GM23248 (cell line): ENCODE results near the gene C20orf144. TPM values are rescaled to one million over a fixed set of nuclear protein-coding genes. Genes with fewer than 3 reads are reported as not detected.

Source experiments
- DNase-seq: peaks from one replicate; pipeline ENCODE4 v3.0.0-alpha.2; 2015
- H2AFZ ChIP-seq: fragments of 200-600 bp; sonication (generic); 2 replicates; pipeline ENCODE4 v1.6.1; 2016; ENCODE audit warnings: antibody characterized with exemption
- H3F3A ChIP-seq: fragments of 200-600 bp; sonication (generic); 2 replicates; pipeline ENCODE4 v1.6.1; 2016; ENCODE audit warnings: mild to moderate bottlenecking, antibody characterized with exemption, mixed run types; ENCODE audit not compliant: insufficient read depth
- H3K27ac ChIP-seq: fragments of 200-600 bp; sonication (generic); 2 replicates; pipeline ENCODE4 v1.5.1; 2016; ENCODE audit warnings: mild to moderate bottlenecking
- H3K27me3 ChIP-seq: fragments of 200-600 bp; sonication (generic); replicated peaks from 2 replicates; pipeline ENCODE4 v1.6.1; 2016; ENCODE audit warnings: mild to moderate bottlenecking; ENCODE audit not compliant: insufficient read depth
- H3K36me3 ChIP-seq: fragments of 200-600 bp; sonication (generic); 2 replicates; pipeline ENCODE4 v1.6.1; 2016; ENCODE audit warnings: low read depth, mild to moderate bottlenecking
- H3K4me1 ChIP-seq: fragments of 200-600 bp; sonication (generic); 2 replicates; pipeline ENCODE4 v1.6.1; 2016; ENCODE audit warnings: mild to moderate bottlenecking; ENCODE audit not compliant: insufficient read depth
- H3K4me2 ChIP-seq: fragments of 200-600 bp; sonication (generic); one replicate; pipeline ENCODE4 v1.6.1; 2016; ENCODE audit warnings: mild to moderate bottlenecking; ENCODE audit not compliant: unreplicated experiment
- H3K4me3 ChIP-seq: fragments of 200-600 bp; sonication (generic); 2 replicates; pipeline ENCODE4 v1.5.1; 2016; ENCODE audit warnings: mild to moderate bottlenecking
- H3K79me2 ChIP-seq: fragments of 200-600 bp; sonication (generic); 2 replicates; pipeline ENCODE4 v1.6.1; 2016; ENCODE audit warnings: mild to moderate bottlenecking; ENCODE audit not compliant: insufficient read depth
- H3K9ac ChIP-seq: fragments of 200-600 bp; sonication (generic); 2 replicates; pipeline ENCODE4 v1.6.1; 2016; ENCODE audit warnings: mild to moderate bottlenecking
- H3K9me2 ChIP-seq: fragments of 200-600 bp; sonication (generic); 2 replicates; pipeline ENCODE4 v1.6.1; 2016; ENCODE audit warnings: mixed run types, mild to moderate bottlenecking, moderate library complexity; ENCODE audit not compliant: insufficient read depth
- H3K9me3 ChIP-seq: fragments of 200-600 bp; sonication (generic); one replicate; pipeline ENCODE4 v1.6.1; 2017; ENCODE audit warnings: low read depth
- H4K20me1 ChIP-seq: fragments of 200-600 bp; sonication (generic); 2 replicates; pipeline ENCODE4 v1.6.0; 2016; ENCODE audit not compliant: insufficient read depth
- EZH2 ChIP-seq: fragments of 200-600 bp; sonication (generic); IDR thresholded peaks from 2 replicates; pipeline ENCODE4 v1.6.1; 2018; ENCODE audit warnings: antibody characterized with exemption, mild to moderate bottlenecking; ENCODE audit not compliant: insufficient read depth, poor library complexity, severe bottlenecking
- EZH2phosphoT487 ChIP-seq: fragments of 200-600 bp; sonication (generic); IDR thresholded peaks from 2 replicates; pipeline ENCODE4 v1.6.1; 2018; ENCODE audit warnings: antibody characterized with exemption, moderate library complexity, mild to moderate bottlenecking, low read depth; ENCODE audit not compliant: insufficient read depth
- WGBS, 2 experiments: methylation state at CpG; one replicate each; pipeline ENCODE4 v1.1.6; 2015 to 2017; ENCODE audit warnings: low lambda C conversion rate in 2 of 2, low coverage in 1 of 2; ENCODE audit errors: missing lambda C conversion rate in 2 of 2; 5-methylcytosine and 5-hydroxymethylcytosine counted together
- in situ Hi-C: fragments of 300-500 bp; cut with MboI; formaldehyde crosslinking; loops from 2 replicates; pipeline ENCODE4 v1.15.0; 2020
- polyA plus RNA-seq: library from polyadenylated mRNA; unstranded; fragments of >200 nt; fragmentation: Nextera tagmentation; extraction: Ambion mirVana; gene quantifications from 2 replicates; pipeline ENCODE4 v1.2.1, GENCODE V29; 2016
- total RNA-seq: library from RNA; depleted of rRNA; stranded (reverse); fragments of >200 nt; shearing (Covaris generic); gene quantifications from 2 replicates; pipeline ENCODE4 v1.2.3, GENCODE V29; 2014

The C20orf144 gene
- total and polyA plus RNA-seq, 2 experiments from 2014 or later = 0.25 TPM; not detected in 1

- no peak for TF ChIP-seq EZH2phosphoT487
- no peak for TF ChIP-seq EZH2
- in situ Hi-C loops = no loop called here
- H3K9me2 ChIP-seq = no peaks in the 10 kb centered on the region
- no peaks in the 10 kb centered on the region for H3K36me3 ChIP-seq
- H3K27ac ChIP-seq = peak within 1 kb of the TSS; percentile 59
- peak within 1 kb of the TSS; percentile 84 for H3K9ac ChIP-seq
- peak within 1 kb of the TSS; percentile 81 for H3K4me3 ChIP-seq
- H3F3A ChIP-seq = peaks cover 14% of the 10 kb centered on the region
- peak; percentile 91 for DNase-seq
- H3K9me3 ChIP-seq = no peaks in the 10 kb centered on the region
- 3 to 5% methylated on average over 29 to 42 of the region's 73 CpGs for WGBS, 2 experiments
- H4K20me1 ChIP-seq = no peaks in the 10 kb centered on the region
- H3K79me2 ChIP-seq = peaks cover 21% of the 10 kb centered on the region
- H3K4me2 ChIP-seq = peak within 1 kb of the TSS; percentile 87
- peaks cover 25% of the 10 kb centered on the region for H3K4me1 ChIP-seq
- no peaks in the 10 kb centered on the region for H3K27me3 ChIP-seq
- H2AFZ ChIP-seq = peak within 1 kb of the TSS; percentile 96
These were observed 12.4 kb downstream of the C20orf144 start, which contains the start of gene NECAB3 for GRCh38 chr20:33674294-33675135. Gene NECAB3, minus strand, starts transcription at chr20:33674428. Its CDS starts 76 bp downstream, at chr20:33674352.

- no peaks in the 10 kb centered on the region for H4K20me1 ChIP-seq
- H3F3A ChIP-seq = peaks cover 14% of the 10 kb centered on the region
- no peaks in the 10 kb centered on the region for H3K27me3 ChIP-seq
- peaks cover 21% of the 10 kb centered on the region for H3K79me2 ChIP-seq
- TF ChIP-seq EZH2 (no peak), EZH2phosphoT487 (no peak)
- peak overlapping the region; percentile 96 for H2AFZ ChIP-seq
- in situ Hi-C loops = no loop called here
- peak overlapping the region; percentile 59 for H3K27ac ChIP-seq
- H3K36me3 ChIP-seq = no peaks in the 10 kb centered on the region
- peak overlapping the region; percentile 87 for H3K4me2 ChIP-seq
- peak overlapping the region; percentile 81 for H3K4me3 ChIP-seq
- no peaks in the 10 kb centered on the region for H3K9me3 ChIP-seq
- DNase-seq = peak; percentile 50
- peak overlapping the region; percentile 84 for H3K9ac ChIP-seq
- H3K4me1 ChIP-seq = peaks cover 25% of the 10 kb centered on the region
- no peaks in the 10 kb centered on the region for H3K9me2 ChIP-seq
- 13 to 15% methylated on average over 16 of the region's 16 CpGs for WGBS, 2 experiments
These were observed 13.2 kb downstream of the C20orf144 start for GRCh38 chr20:33675136-33675959.

- no peak for TF ChIP-seq EZH2phosphoT487
- no peak for TF ChIP-seq EZH2
- Histone ChIP-seq H3K9ac (no peak overlapping the region), H3K4me1 (peaks cover 29% of the 10 kb centered on the region), H4K20me1 (no peaks in the 10 kb centered on the region), H3K4me3 (no peak overlapping the region), H2AFZ (no peak overlapping the region), H3K9me2 (no peaks in the 10 kb centered on the region), H3K27ac (no peak overlapping the region), H3F3A (peaks cover 14% of the 10 kb centered on the region), H3K27me3 (no peaks in the 10 kb centered on the region), H3K9me3 (no peaks in the 10 kb centered on the region), H3K36me3 (no peaks in the 10 kb centered on the region), H3K4me2 (no peak overlapping the region), H3K79me2 (peaks cover 21% of the 10 kb centered on the region)
- 75 to 81% methylated on average over 10 to 11 of the region's 11 CpGs for WGBS, 2 experiments
- in situ Hi-C loops = no loop called here
- DNase-seq = no peak
These were observed 14.0 kb downstream of the C20orf144 start for GRCh38 chr20:33676121-33676520.
